ENCODE measurements around the gene TRPC4AP.

TRPC4AP gene

DNA sequence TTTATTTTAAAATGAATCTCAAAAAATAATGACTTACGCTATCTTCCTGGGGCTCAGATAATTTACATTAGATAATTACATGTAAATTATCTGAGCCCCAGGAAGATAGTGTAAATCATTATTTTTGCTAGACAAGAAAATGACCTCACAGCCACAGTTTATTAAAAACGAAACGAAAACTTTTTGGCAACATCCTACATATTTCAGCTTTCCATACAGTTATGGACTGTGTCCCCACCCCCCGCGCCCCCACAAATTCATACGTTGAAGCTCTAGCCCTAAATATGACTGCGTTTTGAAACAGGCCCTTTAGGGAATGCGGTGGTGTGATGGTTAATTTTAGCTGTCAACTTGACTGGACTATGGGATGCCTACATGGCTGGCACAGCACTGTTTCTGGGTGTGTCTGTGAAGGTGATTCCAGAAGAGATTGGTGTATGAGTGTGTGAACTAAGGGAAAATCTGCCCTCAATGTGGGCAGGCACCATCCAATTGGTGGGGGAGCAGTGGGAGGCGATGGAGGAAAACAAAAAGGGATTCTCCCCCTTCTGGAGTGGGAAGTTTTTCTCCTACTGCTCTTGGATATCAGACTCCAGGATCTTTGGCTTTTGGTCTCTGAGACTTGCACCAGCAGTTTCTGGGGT, 52.6 kb downstream of the TRPC4AP start:
- TF ChIP-seq, protein P1, sequence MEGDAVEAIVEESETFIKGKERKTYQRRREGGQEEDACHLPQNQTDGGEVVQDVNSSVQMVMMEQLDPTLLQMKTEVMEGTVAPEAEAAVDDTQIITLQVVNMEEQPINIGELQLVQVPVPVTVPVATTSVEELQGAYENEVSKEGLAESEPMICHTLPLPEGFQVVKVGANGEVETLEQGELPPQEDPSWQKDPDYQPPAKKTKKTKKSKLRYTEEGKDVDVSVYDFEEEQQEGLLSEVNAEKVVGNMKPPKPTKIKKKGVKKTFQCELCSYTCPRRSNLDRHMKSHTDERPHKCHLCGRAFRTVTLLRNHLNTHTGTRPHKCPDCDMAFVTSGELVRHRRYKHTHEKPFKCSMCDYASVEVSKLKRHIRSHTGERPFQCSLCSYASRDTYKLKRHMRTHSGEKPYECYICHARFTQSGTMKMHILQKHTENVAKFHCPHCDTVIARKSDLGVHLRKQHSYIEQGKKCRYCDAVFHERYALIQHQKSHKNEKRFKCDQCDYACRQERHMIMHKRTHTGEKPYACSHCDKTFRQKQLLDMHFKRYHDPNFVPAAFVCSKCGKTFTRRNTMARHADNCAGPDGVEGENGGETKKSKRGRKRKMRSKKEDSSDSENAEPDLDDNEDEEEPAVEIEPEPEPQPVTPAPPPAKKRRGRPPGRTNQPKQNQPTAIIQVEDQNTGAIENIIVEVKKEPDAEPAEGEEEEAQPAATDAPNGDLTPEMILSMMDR (conservative IDR thresholded peaks at IDR 0.05; ENCODE audit: low read length), result no peak
- H3K4me3 ChIP-seq (ENCODE audit: low read length), result no peak overlapping the region
- DNase-seq (ENCODE audit: low read depth), result no peak

DNA sequence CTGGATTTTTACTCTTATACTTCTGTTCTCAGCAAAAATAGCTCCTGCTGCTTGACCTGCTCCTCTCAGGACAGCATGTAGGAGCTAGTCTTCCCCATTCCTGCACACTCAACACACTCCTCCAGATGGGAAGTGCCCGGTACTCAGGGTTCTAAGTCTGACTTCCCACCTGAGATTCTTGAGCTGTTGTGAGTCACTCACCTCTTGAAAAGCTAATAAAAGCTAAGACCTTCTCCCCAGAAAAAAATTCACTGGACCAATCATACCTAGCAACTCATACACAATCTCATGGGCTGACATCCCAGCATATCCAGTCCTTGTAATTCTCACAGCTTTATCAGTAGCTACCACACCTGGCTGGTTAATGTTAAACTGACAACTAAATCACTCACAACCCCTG, 53.5 kb downstream of the TRPC4AP start:
- DNase-seq (ENCODE audit: low read depth), result no peak
- TF ChIP-seq, protein P1 (conservative IDR thresholded peaks at IDR 0.05; ENCODE audit: low read length), result no peak
- no peak overlapping the region for H3K4me3 ChIP-seq (ENCODE audit: low read length)

DNA sequence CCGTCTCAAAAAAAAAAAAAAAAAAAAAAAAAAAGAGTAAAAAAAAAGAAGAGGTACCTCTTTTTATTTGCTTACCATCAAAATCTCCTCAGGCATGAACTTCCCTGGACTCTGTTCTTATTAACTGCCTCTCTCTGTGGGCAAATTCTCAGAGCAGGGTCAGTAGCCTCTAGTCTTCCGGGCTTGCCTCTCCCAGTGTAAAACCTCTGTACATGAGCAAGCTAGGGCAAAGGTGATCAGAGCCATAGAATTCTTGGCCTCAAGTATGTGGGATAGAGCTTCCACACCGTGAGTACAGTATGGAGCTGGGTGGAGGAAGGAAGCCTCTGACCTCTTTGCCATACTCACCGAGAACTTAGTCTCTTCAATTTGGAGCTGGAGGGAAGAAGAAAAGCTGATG, 58.5 kb downstream of the TRPC4AP start:
- TF ChIP-seq, protein P1 (conservative IDR thresholded peaks at IDR 0.05; ENCODE audit: low read length), result no peak
- no peak for DNase-seq (ENCODE audit: low read depth)
- no peak overlapping the region for H3K4me3 ChIP-seq (ENCODE audit: low read length)

DNA sequence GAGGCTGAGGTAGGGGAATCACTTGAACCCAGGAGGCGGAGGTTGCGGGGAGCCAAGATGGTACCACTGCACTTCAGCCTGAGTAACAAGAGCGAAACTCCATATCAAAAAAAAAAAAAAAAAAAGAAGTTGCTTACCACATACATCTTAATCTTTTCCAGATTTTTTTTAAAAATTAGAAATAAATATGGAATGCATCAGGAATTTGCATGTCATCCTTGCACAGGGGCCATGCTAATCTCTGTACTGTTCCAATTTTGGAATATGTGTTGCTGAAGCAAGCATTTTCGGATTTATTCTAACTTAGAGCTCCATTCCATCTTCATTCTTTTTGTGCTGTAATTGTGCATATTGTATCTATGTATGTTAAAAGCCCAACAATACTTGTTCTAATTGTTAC, 62.5 kb downstream of the TRPC4AP start:
- no peak overlapping the region for H3K4me3 ChIP-seq (ENCODE audit: low read length)
- TF ChIP-seq, protein P1 (conservative IDR thresholded peaks at IDR 0.05; ENCODE audit: low read length), result no peak
- peak; percentile 47 for DNase-seq (ENCODE audit: low read depth)

DNA sequence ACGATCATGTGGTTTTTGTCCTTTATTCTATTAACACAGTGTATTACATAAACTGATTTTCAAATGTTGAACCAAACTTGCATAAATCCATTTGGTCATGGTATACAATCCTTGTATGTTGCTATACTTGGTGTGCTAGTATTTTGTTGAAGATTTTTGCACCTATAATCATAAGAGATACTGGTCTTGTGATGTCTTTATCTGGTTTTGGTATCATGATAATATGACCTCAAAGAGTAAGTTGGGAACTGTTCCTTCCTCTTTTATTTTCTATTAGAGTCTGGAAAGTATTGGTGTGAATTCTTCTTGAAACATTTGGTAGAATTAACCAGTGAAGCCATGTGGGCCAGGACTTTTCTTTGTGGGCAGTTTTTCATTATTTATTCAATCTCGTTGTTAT, 65.3 kb downstream of the TRPC4AP start:
- TF ChIP-seq, protein P1 (conservative IDR thresholded peaks at IDR 0.05; ENCODE audit: low read length), result no peak
- no peak for DNase-seq (ENCODE audit: low read depth)

DNA sequence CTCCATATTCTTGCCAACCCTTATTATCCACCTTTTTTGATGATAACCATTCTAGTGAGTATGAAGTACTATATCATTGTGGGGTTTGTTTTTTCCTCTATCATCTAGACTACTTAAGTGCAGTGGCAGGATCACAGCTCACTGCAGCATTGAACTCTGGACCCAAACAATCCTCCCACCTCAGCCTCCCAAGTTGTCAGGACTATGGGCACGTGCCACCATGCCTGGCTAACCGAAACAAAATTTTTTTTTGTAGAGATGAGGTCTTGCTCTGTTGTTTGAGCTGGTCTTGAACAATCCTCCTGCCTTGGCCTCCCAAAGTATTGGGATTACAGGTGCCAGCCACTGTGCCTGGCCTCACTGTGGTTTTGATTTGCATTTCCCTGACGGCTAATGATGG, 67.5 kb downstream of the TRPC4AP start:
- TF ChIP-seq, protein P1 (conservative IDR thresholded peaks at IDR 0.05; ENCODE audit: low read length), result no peak
- no peak overlapping the region for H3K4me3 ChIP-seq (ENCODE audit: low read length)
- no peak for DNase-seq (ENCODE audit: low read depth)

More for the DNA sequence above, 65.3 kb downstream of the TRPC4AP start:
- no peak overlapping the region for H3K4me3 ChIP-seq (ENCODE audit: low read length)

DNA sequence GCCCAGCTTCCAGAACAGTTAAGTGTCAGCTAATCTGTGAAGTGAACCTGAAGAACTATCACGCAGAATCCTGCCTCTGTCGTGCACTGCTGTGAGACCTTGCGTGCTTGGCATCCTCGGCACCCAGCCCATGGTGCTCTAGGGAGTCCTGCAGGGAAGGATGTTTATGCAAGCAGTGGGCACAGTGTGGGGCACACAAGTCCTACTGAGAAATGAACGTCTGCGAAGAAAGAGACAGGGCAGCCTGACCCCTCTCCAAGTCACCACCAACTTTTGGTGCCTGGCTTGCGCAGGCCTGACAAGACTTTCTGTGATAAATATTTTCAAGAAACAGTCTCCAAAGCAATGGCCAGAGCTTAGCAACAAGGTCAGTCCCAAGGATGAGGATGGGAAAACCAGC, 69.0 kb downstream of the TRPC4AP start:
- TF ChIP-seq, protein P1 (conservative IDR thresholded peaks at IDR 0.05; ENCODE audit: low read length), result no peak
- no peak overlapping the region for H3K4me3 ChIP-seq (ENCODE audit: low read length)
- no peak for DNase-seq (ENCODE audit: low read depth)

Data from AG10803 (cell line).